Fibroblast of peridontal ligament (primary cell): ENCODE measurements around the gene PCSK2.

Source experiments
- DNase-seq: peaks from one replicate; pipeline ENCODE4 v3.0.0-alpha.2; 2010; ENCODE audit errors: extremely low read depth

PCSK2 gene

GRCh38 chr20:17533396-17533795 lies 306.6 kb downstream of the PCSK2 start:
- peak; percentile 63 for DNase-seq

GRCh38 chr20:17534077-17534476 lies 307.2 kb downstream of the PCSK2 start:
- DNase-seq = no peak
